Measurements from ENCODE around the gene MCCC1. TPM values are rescaled to one million over a fixed set of nuclear protein-coding genes. Genes with fewer than 3 reads are reported as not detected.

Gene MCCC1
- total and polyA plus RNA-seq, 11 donors = 32.8 to 58.4 (median 47.5) TPM

DNA sequence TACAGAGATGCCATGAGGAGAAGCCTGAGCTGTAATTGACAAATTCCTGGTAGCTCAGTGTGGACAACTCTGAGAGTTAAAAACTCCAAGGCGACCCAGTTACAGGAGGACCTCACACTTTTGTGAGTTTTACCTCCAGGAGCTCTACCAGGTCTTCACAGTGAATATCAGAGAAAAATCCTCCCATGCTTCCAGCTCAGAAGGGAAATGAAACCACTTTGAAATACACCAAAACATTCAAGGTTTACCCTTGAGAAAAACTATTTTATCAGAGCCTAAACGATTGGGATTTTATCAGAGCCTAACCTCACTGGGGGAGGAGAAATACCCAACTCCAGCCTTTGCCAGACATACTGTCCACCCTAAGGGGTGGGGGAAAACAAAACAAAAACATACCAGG is 52.4 kb downstream of the MCCC1 start:
- H3K9me3 ChIP-seq = peaks cover 0 to 11% (median 0%) of the 10 kb centered on the region in 12 donors
- no peak for ATAC-seq
- no peak overlapping the region for H3K27ac ChIP-seq
- 47 to 59% (median 51%) methylated on average over 2 of the region's 2 CpGs for WGBS, 4 donors
- H3K4me1 ChIP-seq = peaks cover 0 to 6% (median 0%) of the 10 kb centered on the region in 12 donors
- no peak for DNase-seq
- TF ChIP-seq POLR2A (IDR thresholded peaks at IDR 0.05) = no peak
- TF ChIP-seq, protein P1, sequence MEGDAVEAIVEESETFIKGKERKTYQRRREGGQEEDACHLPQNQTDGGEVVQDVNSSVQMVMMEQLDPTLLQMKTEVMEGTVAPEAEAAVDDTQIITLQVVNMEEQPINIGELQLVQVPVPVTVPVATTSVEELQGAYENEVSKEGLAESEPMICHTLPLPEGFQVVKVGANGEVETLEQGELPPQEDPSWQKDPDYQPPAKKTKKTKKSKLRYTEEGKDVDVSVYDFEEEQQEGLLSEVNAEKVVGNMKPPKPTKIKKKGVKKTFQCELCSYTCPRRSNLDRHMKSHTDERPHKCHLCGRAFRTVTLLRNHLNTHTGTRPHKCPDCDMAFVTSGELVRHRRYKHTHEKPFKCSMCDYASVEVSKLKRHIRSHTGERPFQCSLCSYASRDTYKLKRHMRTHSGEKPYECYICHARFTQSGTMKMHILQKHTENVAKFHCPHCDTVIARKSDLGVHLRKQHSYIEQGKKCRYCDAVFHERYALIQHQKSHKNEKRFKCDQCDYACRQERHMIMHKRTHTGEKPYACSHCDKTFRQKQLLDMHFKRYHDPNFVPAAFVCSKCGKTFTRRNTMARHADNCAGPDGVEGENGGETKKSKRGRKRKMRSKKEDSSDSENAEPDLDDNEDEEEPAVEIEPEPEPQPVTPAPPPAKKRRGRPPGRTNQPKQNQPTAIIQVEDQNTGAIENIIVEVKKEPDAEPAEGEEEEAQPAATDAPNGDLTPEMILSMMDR (IDR thresholded peaks at IDR 0.05) = no peak
- intact Hi-C loops (cut with DNase I) = no loop called here
- no peaks in the 10 kb centered on the region for H3K27me3 ChIP-seq
- no peak overlapping the region for H3K4me3 ChIP-seq
- peaks cover 0 to 85% (median 59%) of the 10 kb centered on the region in 9 donors for H3K36me3 ChIP-seq

DNA sequence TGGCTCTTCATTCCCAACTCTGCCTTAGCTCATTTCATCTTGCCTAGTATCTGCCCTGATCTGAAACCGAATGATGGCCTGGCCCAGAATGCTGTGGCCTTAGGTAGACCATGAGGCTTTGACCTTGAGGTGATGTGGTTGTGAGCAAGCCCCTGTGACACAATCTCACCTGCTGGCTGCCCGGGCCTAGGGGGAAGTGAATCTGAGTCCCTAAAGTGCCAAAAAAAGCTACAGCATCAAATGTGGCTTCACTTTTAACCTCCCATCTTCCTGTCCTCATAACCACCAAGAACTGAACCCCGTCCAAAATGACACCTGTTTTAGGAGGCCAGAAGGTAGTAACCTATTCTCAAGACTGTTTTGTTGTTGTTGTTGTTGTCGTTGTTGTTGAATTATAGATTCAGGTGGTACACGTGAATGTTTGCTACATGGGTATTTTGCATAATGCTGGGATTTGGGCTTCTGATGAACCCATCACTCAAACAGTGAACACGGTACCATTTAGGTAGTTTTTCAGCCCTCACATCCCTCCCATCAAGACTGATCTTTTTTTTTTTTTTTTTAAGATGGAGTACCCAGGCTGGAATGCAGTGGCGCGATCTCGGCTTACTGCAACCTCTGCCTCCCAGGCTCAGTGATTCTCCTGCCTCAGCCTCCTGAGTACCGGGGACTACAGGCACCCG is 54.6 kb downstream of the MCCC1 start:
- peaks cover 0 to 84% (median 57%) of the 10 kb centered on the region in 9 donors for H3K36me3 ChIP-seq
- no peak for DNase-seq
- no peaks in the 10 kb centered on the region for H3K27me3 ChIP-seq
- peaks cover 0 to 6% (median 0%) of the 10 kb centered on the region in 12 donors for H3K4me1 ChIP-seq
- TF ChIP-seq, protein P1 (IDR thresholded peaks at IDR 0.05) = no peak
- no peaks in the 10 kb centered on the region for H3K9me3 ChIP-seq
- no peak for ATAC-seq
- WGBS, 4 donors = 82 to 90% (median 86%) methylated on average over 11 of the region's 11 CpGs
- H3K4me3 ChIP-seq = no peak overlapping the region
- H3K27ac ChIP-seq = no peak overlapping the region
- intact Hi-C loops (cut with DNase I) = no loop called here

DNA sequence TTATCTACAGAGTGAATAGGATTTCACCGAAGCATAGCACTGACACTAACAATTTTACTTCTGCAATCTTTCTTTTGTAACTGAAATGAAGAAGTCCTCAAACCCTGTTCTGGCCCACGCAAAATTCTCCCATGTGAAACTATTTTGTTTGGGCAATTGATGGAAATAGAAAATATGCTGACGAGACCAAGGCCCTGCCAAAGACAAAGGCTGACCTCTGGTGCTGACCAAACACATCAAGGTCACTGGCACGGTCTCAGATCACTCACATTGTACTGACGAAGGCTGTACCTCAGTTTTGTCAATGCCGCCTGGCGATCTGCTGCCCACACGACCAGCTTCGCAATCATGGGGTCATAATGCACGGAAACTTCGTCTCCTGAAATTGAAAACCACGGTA is 60.5 kb downstream of the MCCC1 start:
- no peaks in the 10 kb centered on the region for H3K4me1 ChIP-seq
- H3K4me3 ChIP-seq = no peak overlapping the region
- no peak for DNase-seq
- H3K36me3 ChIP-seq = peaks cover 0 to 98% (median 69%) of the 10 kb centered on the region in 9 donors
- no peaks in the 10 kb centered on the region for H3K27me3 ChIP-seq
- no peak overlapping the region for H3K27ac ChIP-seq
- TF ChIP-seq, protein P1 (IDR thresholded peaks at IDR 0.05) = no peak
- TF ChIP-seq POLR2A (IDR thresholded peaks at IDR 0.05) = no peak
- WGBS, 4 donors = 80 to 87% (median 83%) methylated on average over 12 of the region's 12 CpGs
- intact Hi-C loops (cut with DNase I) = no loop called here
- peak in 3 of 4 donors; percentile 44 to 67 (median 50) for ATAC-seq
- no peaks in the 10 kb centered on the region for H3K9me3 ChIP-seq

DNA sequence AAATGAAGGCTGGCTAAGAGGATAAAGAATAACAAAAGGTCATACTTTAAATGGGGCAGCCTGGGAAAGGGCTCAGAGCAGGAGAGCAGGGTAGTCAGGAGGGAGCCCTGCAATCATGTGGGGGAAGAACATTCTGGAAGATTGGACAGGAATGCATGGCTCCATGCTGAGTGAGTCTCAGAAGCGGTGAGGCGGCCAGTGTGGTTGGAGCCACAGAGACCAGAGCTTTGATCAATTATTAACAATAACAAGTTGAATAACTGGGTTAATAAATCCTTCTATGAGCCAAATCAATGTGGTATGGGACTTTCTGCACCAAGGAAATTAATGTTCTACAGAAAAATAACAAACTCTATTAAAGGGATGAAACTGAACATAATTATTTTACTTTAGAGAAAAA is 61.1 kb downstream of the MCCC1 start:
- Histone ChIP-seq H3K9me3 (no peaks in the 10 kb centered on the region), H3K36me3 (peaks cover 0 to 98% (median 70%) of the 10 kb centered on the region in 9 donors), H3K27me3 (no peaks in the 10 kb centered on the region), H3K4me3 (no peak overlapping the region), H3K4me1 (no peaks in the 10 kb centered on the region), H3K27ac (no peak overlapping the region)
- no peak for ATAC-seq
- TF ChIP-seq, protein P1 (IDR thresholded peaks at IDR 0.05) = no peak
- no peak for TF ChIP-seq POLR2A (IDR thresholded peaks at IDR 0.05)
- WGBS, 4 donors = 95 to 100% (median 98%) methylated on average over 2 of the region's 2 CpGs
- DNase-seq = no peak
- intact Hi-C loops (cut with DNase I) = no loop called here
